Retinal pigment epithelial cell (primary cell): ENCODE results near the gene TBC1D22A.

Experiments
- DNase-seq: peaks from one replicate; pipeline ENCODE4 v3.0.0-alpha.2; 2010; ENCODE audit warnings: low read depth
- H3K4me3 ChIP-seq: 2 replicates; pipeline ENCODE4 v1.5.1; 2011; ENCODE audit warnings: mild to moderate bottlenecking, low read length, control low read depth, moderate library complexity
- CTCF ChIP-seq: conservative IDR thresholded peaks from 2 replicates; pipeline ENCODE4 v1.5.1; 2011; ENCODE audit warnings: low read depth, low read length, control low read depth, inconsistent platforms

Gene TBC1D22A

DNA sequence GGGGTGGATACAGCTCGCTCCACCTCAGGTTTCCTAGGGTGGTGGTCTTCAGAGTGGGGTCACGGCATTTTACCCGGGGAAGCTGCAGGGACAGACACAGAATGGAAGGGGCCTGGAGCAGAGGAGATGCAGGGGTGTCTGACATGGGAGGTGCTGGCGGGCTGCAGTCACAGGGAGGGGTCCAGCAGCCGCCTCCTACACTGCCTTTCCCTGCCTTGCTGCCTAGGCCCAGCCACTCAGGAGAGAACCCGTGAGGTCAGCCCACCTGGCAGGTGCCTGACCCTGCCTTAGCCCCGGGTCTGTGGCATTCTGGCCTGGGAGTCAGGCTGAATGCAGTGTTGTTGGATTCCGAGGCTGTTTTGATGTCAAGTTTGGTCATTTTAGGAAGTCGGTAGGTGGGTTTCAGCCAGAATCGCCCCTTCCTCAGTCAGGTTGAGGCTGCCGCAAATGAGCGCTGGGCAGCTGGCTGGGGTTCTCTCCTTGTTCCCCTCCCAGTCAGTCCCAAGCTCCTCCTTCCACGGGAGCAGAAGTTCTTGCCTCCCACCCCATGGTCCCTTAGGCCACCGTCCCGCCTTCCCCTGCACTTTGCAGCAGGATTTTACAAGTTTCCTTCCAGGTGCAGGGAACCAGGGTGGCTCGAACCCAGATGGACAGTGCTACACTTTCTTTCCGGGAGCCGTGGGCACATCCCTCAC lies 294.5 kb downstream of the TBC1D22A start:
- no peak overlapping the region for H3K4me3 ChIP-seq
- DNase-seq = no peak
- no peak for TF ChIP-seq CTCF

GRCh38 chr22:47057916-47058585 lies 295.6 kb downstream of the TBC1D22A start:
- TF ChIP-seq CTCF = no peak
- no peak for DNase-seq
- H3K4me3 ChIP-seq = no peak overlapping the region

- TF ChIP-seq CTCF = no peak
- H3K4me3 ChIP-seq = no peak overlapping the region
- no peak for DNase-seq
Measured at GRCh38 chr22:47059076-47059475, 296.6 kb downstream of the TBC1D22A start.

GRCh38 chr22:47059701-47060161 lies 297.3 kb downstream of the TBC1D22A start:
- TF ChIP-seq CTCF = no peak
- DNase-seq = no peak

GRCh38 chr22:47060718-47061117 lies 298.3 kb downstream of the TBC1D22A start:
- no peak for TF ChIP-seq CTCF
- no peak overlapping the region for H3K4me3 ChIP-seq
- no peak for DNase-seq

More at GRCh38 chr22:47059701-47060161, 297.3 kb downstream of the TBC1D22A start:
- H3K4me3 ChIP-seq = no peak overlapping the region

GRCh38 chr22:47061226-47061625 lies 298.8 kb downstream of the TBC1D22A start:
- TF ChIP-seq CTCF = no peak
- no peak overlapping the region for H3K4me3 ChIP-seq
- DNase-seq = no peak

DNA sequence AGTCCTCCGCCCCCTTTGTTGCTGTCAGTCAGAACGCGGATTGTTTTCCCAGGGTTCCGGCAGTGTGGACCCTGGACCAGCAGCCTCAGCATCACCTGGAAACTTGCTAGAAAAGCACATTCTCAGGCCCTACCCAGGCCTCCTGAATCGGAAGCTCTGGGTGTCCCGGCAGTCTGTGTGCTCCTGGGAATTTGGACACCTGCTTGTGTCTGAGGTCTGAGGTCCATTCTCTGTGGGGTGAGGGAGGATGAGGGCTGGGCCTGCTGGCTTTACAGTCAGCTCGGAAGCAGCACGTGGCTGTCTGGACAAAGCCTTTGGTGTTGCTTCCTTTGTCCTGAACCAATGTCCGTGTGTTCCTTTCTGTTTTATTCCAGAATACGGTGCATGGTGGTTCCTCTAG lies 299.7 kb downstream of the TBC1D22A start:
- DNase-seq = no peak
- TF ChIP-seq CTCF = no peak
- H3K4me3 ChIP-seq = no peak overlapping the region
